IMR-90 (cell line): ENCODE data around the gene SARM1. TPM values are rescaled to one million over a fixed set of nuclear protein-coding genes. Genes with fewer than 3 reads are reported as not detected.

ENCODE experiments used
- ATAC-seq: fragments of 200-7000 bp; cut with Tn5 transposase; 2 replicates; pipeline ENCODE4 v1.9.1; 2020; ENCODE audit warnings: low read depth, mild to moderate bottlenecking, moderate library complexity
- BruUV-seq: library from RNA; stranded (reverse); fragments of 400-500 nt; replicated peaks from 2 replicates; lab custom pipeline; 2021; lab: Mats Ljungman, UMichigan
- CTCF ChIA-PET: fragments of 300-600 bp; formaldehyde crosslinking; extraction: SDS; loops from one replicate; lab custom pipeline; 2021; ENCODE audit warnings: antibody characterized with exemption; lab: Yijun Ruan, JAX
- POLR2A ChIA-PET: fragments of 300-600 bp; sonication (Branson Sonifier 250); formaldehyde crosslinking; loops from one replicate; lab custom pipeline; 2022; ENCODE audit warnings: antibody characterized with exemption; ENCODE audit not compliant: unreplicated experiment; lab: Charles Lee
- DNase-seq: peaks from one replicate; pipeline ENCODE4 v3.0.0; 2013
- H2AFZ ChIP-seq: replicated peaks from 2 replicates; pipeline ENCODE3; 2013; ENCODE audit warnings: low read length, mild to moderate bottlenecking; ENCODE audit not compliant: poor library complexity
- H2AK5ac ChIP-seq: 2 replicates; pipeline ENCODE4 v1.6.1; 2013; ENCODE audit warnings: low read depth, low read length, inconsistent platforms
- H2AK9ac ChIP-seq: replicated peaks from 2 replicates; pipeline ENCODE3; 2013; ENCODE audit warnings: mild to moderate bottlenecking, low read depth, low read length, moderate library complexity; ENCODE audit not compliant: poor library complexity
- H2BK120ac ChIP-seq: 2 replicates; pipeline ENCODE4 v1.6.1; 2013; ENCODE audit warnings: low read depth, low read length, inconsistent platforms
- H2BK15ac ChIP-seq: 3 replicates; pipeline ENCODE4 v1.6.1; 2013; ENCODE audit warnings: low read depth, low read length, inconsistent platforms
- H2BK20ac ChIP-seq: 2 replicates; pipeline ENCODE4 v1.6.1; 2013; ENCODE audit warnings: low read depth, mild to moderate bottlenecking, inconsistent platforms, low read length, moderate library complexity
- H2BK5ac ChIP-seq: 2 replicates; pipeline ENCODE4 v1.6.1; 2013; ENCODE audit warnings: mild to moderate bottlenecking, low read depth, low read length, inconsistent platforms; ENCODE audit not compliant: poor library complexity, severe bottlenecking
- H3K14ac ChIP-seq: replicated peaks from 2 replicates; pipeline ENCODE4 v1.6.1; 2013; ENCODE audit warnings: low read depth, low read length, inconsistent platforms
- H3K18ac ChIP-seq: 2 replicates; pipeline ENCODE4 v1.6.1; 2013; ENCODE audit warnings: low read depth, low read length, control low read depth
- H3K23ac ChIP-seq: 2 replicates; pipeline ENCODE4 v1.6.1; 2013; ENCODE audit warnings: low read depth, low read length, inconsistent platforms
- H3K27ac ChIP-seq: 2 replicates; pipeline ENCODE4 v1.5.1; 2013; ENCODE audit warnings: mild to moderate bottlenecking, control low read depth, low read length; ENCODE audit not compliant: insufficient read depth
- H3K27me3 ChIP-seq: 2 replicates; pipeline ENCODE4 v1.6.1; 2013; ENCODE audit warnings: low read length; ENCODE audit not compliant: control insufficient read depth, insufficient read depth
- H3K36me3 ChIP-seq: 2 replicates; pipeline ENCODE4 v1.6.1; 2013; ENCODE audit warnings: low read length, mixed read lengths; ENCODE audit not compliant: control insufficient read depth, insufficient read depth
- H3K4ac ChIP-seq: 2 replicates; pipeline ENCODE4 v1.6.1; 2013; ENCODE audit warnings: low read depth, low read length, inconsistent platforms
- H3K4me1 ChIP-seq: 2 replicates; pipeline ENCODE4 v1.6.1; 2013; ENCODE audit warnings: low read length, mixed read lengths; ENCODE audit not compliant: control insufficient read depth, insufficient read depth
- H3K4me2 ChIP-seq: 2 replicates; pipeline ENCODE4 v1.6.1; 2013; ENCODE audit warnings: low read depth, mild to moderate bottlenecking, control low read depth, low read length, moderate library complexity
- H3K4me3 ChIP-seq: 2 replicates; pipeline ENCODE4 v1.5.1; 2013; ENCODE audit warnings: low read depth, mild to moderate bottlenecking, control low read depth, low read length, moderate library complexity; ENCODE audit not compliant: insufficient read depth
- H3K56ac ChIP-seq: 2 replicates; pipeline ENCODE4 v1.6.1; 2013; ENCODE audit warnings: low read length, inconsistent platforms; ENCODE audit not compliant: insufficient read depth; ENCODE audit errors: extremely low read depth
- H3K79me1 ChIP-seq, 2 experiments: 2 replicates each; pipeline ENCODE4 v1.6.1; 2013; ENCODE audit warnings: low read length in 2 of 2, inconsistent platforms in 1 of 2, low read depth in 1 of 2
- H3K9ac ChIP-seq: 2 replicates; pipeline ENCODE4 v1.6.1; 2013; ENCODE audit warnings: low read depth, low read length, control low read depth
- H3K9me1 ChIP-seq: 2 replicates; pipeline ENCODE4 v1.6.1; 2013; ENCODE audit warnings: low read length, inconsistent platforms; ENCODE audit not compliant: insufficient read depth
- H3K9me3 ChIP-seq: 2 replicates; pipeline ENCODE4 v1.6.1; 2013; ENCODE audit warnings: low read length; ENCODE audit not compliant: control insufficient read depth, insufficient read depth
- H4K20me1 ChIP-seq: 2 replicates; pipeline ENCODE4 v1.6.1; 2013; ENCODE audit warnings: low read length, inconsistent platforms; ENCODE audit not compliant: insufficient read depth
- H4K5ac ChIP-seq: 2 replicates; pipeline ENCODE4 v1.6.1; 2013; ENCODE audit warnings: mild to moderate bottlenecking, low read depth, low read length, control low read depth
- H4K8ac ChIP-seq, 2 experiments: 2 replicates each; pipeline ENCODE4 v1.6.1; 2013; ENCODE audit warnings: low read depth in 2 of 2, low read length in 2 of 2, control low read depth in 1 of 2, inconsistent platforms in 1 of 2
- H4K91ac ChIP-seq: 2 replicates; pipeline ENCODE4 v1.6.1; 2013; ENCODE audit warnings: low read depth, low read length, inconsistent platforms; ENCODE audit not compliant: insufficient read depth
- FOS ChIP-seq: fragments of 150-350 bp; IDR thresholded peaks from 2 replicates; pipeline ENCODE4 v1.6.1; 2016; ENCODE audit warnings: low read depth, low read length
- WGBS, 2 experiments: methylation state at CpG; one replicate each; pipeline versions ENCODE4 v1.1.5 to v1.1.7; 2013; ENCODE audit warnings: missing lambda C conversion rate in 2 of 2; ENCODE audit not compliant: insufficient read length in 1 of 2; ENCODE audit errors: extremely low coverage in 2 of 2; 5-methylcytosine and 5-hydroxymethylcytosine counted together
- dilution Hi-C: fragments of 300-500 bp; cut with HindIII; formaldehyde crosslinking; loops from one replicate; pipeline ENCODE4 v1.14.3; 2018; ENCODE audit warnings: low sequenced_read_pairs; ENCODE audit not compliant: unreplicated experiment
- in situ Hi-C: fragments of 300-500 bp; cut with MboI; formaldehyde crosslinking; loops from 3 replicates; pipeline ENCODE4 v1.14.3; 2019; ENCODE audit warnings: low sequenced_read_pairs, inconsistent platforms, mixed read lengths
- intact Hi-C: fragments of 100-400 bp; cut with micrococcal nuclease; formaldehyde crosslinking; loops from 2 replicates; pipeline ENCODE4 v1.10.0; 2022
- polyA plus RNA-seq, 3 experiments: library from polyadenylated mRNA; depleted of rRNA; stranded (reverse); fragments of >200 nt; gene quantifications; 2 replicates each; pipeline ENCODE4 v1.2.3, GENCODE V29; 2012; ENCODE audit warnings: low replicate concordance in 1 of 3
- total RNA-seq: library from RNA; depleted of rRNA; stranded (reverse); fragments of >200 nt; gene quantifications from 2 replicates; pipeline ENCODE4 v1.2.3, GENCODE V29; 2012
- TF ChIP-seq, protein P1 (sequence below): conservative IDR thresholded peaks from 2 replicates; pipeline ENCODE4 v1.5.1; 2012; ENCODE audit warnings: mild to moderate bottlenecking, low read depth, low read length, improper control_type of control experiment
- TF ChIP-seq, protein P2 (sequence below): fragments of 150-350 bp; IDR thresholded peaks from 2 replicates; pipeline ENCODE4 v1.6.1; 2017; ENCODE audit warnings: mild to moderate bottlenecking, antibody characterized with exemption, low read length, low read depth

SARM1 gene
- total and polyA plus RNA-seq, 2 of the 4 experiments (the other 2 are of a cell fraction), result 3.4 to 11.4 TPM

DNA sequence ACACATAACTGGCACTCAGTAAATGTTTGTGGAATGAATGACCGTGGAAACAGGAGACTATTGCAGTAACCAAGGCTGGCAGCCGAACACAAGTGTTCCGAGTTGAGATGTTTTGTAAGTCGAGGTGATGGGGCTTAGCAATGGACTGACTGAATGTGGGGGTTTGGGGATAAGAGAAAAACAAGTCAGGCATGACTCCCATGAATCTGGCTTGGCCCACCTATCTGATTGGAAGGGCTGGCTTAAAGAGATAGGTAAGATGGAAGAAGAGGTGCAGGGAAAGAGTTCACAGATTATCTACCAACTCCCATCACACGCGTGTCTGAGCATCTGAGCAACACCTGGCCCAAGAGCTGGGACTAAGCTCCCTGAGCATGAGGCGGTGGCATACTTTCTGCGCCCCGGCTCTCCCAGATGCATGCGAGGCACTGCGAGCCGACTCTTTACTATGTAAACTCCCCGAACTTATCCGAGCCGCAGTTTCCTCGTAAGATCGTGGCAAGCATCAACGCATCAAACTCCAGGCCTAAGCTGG lies 36.8 kb upstream of the SARM1 start:
- Histone ChIP-seq H3K23ac (peak overlapping the region; percentile 74), H4K91ac (peak overlapping the region; percentile 57), H3K9me1 (peaks cover 16% of the 10 kb centered on the region), H4K8ac (peak overlapping the region; percentile 9 to 62; a peak in 3 of 4 replicates), H3K79me1 (peaks cover 36 to 85% of the 10 kb centered on the region in 2 experiments), H3K27ac (peak overlapping the region; percentile 60), H3K9me3 (no peaks in the 10 kb centered on the region), H2BK20ac (no peak overlapping the region), H2AFZ (peak overlapping the region; percentile 90), H2BK5ac (peak overlapping the region; percentile 60), H4K5ac (peak overlapping the region; percentile 18), H3K4me1 (peaks cover 13% of the 10 kb centered on the region), H3K14ac (peak overlapping the region; percentile 90), H4K20me1 (peaks cover 46% of the 10 kb centered on the region; the same call in 1 of the 2 replicates), H3K4ac (peak overlapping the region; percentile 44), H3K4me2 (peak overlapping the region; percentile 92), H2AK5ac (peak overlapping the region; percentile 87), H2BK15ac (no peak overlapping the region), H2BK120ac (peak overlapping the region; percentile 7; the same call in 1 of the 2 replicates), H3K4me3 (peak overlapping the region; percentile 59), H3K27me3 (no peaks in the 10 kb centered on the region), H3K56ac (no peak overlapping the region), H2AK9ac (peak overlapping the region; percentile 92), H3K9ac (peak overlapping the region; percentile 82), H3K36me3 (peaks cover 22% of the 10 kb centered on the region), H3K18ac (no peak overlapping the region)
- no peak for TF ChIP-seq FOS
- TF ChIP-seq, protein P1, sequence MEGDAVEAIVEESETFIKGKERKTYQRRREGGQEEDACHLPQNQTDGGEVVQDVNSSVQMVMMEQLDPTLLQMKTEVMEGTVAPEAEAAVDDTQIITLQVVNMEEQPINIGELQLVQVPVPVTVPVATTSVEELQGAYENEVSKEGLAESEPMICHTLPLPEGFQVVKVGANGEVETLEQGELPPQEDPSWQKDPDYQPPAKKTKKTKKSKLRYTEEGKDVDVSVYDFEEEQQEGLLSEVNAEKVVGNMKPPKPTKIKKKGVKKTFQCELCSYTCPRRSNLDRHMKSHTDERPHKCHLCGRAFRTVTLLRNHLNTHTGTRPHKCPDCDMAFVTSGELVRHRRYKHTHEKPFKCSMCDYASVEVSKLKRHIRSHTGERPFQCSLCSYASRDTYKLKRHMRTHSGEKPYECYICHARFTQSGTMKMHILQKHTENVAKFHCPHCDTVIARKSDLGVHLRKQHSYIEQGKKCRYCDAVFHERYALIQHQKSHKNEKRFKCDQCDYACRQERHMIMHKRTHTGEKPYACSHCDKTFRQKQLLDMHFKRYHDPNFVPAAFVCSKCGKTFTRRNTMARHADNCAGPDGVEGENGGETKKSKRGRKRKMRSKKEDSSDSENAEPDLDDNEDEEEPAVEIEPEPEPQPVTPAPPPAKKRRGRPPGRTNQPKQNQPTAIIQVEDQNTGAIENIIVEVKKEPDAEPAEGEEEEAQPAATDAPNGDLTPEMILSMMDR, result no peak
- TF ChIP-seq, protein P2, sequence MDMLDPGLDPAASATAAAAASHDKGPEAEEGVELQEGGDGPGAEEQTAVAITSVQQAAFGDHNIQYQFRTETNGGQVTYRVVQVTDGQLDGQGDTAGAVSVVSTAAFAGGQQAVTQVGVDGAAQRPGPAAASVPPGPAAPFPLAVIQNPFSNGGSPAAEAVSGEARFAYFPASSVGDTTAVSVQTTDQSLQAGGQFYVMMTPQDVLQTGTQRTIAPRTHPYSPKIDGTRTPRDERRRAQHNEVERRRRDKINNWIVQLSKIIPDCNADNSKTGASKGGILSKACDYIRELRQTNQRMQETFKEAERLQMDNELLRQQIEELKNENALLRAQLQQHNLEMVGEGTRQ, result no peak
- peak; percentile 63 for DNase-seq
- ATAC-seq, result no peak
- WGBS, 2 experiments, result 11% methylated on average over 14 of the region's 18 CpGs; no CpG with 5 or more reads in 1 of the 2 experiments
- no TSS peak for BruUV-seq
- POLR2A ChIA-PET, result interaction anchor here (0.6 to 1.8 kb wide), 3 partner anchors 12 to 143 kb away, joined by 3 to 8 read pairs (median 6); no protein-coding TSS in a partner anchor
- CTCF ChIA-PET, result interaction anchor here (1.1 to 1.4 kb wide), 3 partner anchors 15 to 75 kb away, joined by 3 to 6 read pairs (median 3); no protein-coding TSS in a partner anchor
- dilution Hi-C loops (no loop called here), intact Hi-C loops (loop anchor here (5.0 to 10.0 kb wide), 4 partner anchors 82 to 442 kb away; partner anchors contain the start of genes LYRM9 and NLK), in situ Hi-C loops (loop anchor here (25.0 kb wide), 1 partner anchor 797 kb away; no protein-coding TSS in a partner anchor)
